Endothelial cell of umbilical vein (primary cell): ENCODE data around the gene SWAP70.

Source experiments
- CTCF ChIP-seq, 2 donors: IDR thresholded peaks; 1 replicate in 1 of 2; 2 replicates in 1 of 2; pipeline ENCODE4 v1.5.1; 2011; ENCODE audit warnings: low read length in 2 of 2, mild to moderate bottlenecking in 2 of 2, moderate library complexity in 2 of 2, control low read depth in 1 of 2, inconsistent platforms in 1 of 2, low read depth in 1 of 2; ENCODE audit not compliant: insufficient read depth in 1 of 2; ENCODE audit errors: extremely low read depth in 1 of 2
- EZH2 ChIP-seq: IDR thresholded peaks from 2 replicates; pipeline ENCODE4 v1.6.1; 2012; ENCODE audit warnings: borderline replicate concordance, low read depth, mild to moderate bottlenecking, moderate library complexity, low read length, inconsistent platforms; ENCODE audit not compliant: severe bottlenecking
- FOS ChIP-seq: IDR thresholded peaks from 2 replicates; pipeline ENCODE4 v1.6.1; 2011; ENCODE audit warnings: mild to moderate bottlenecking, low read length, moderate library complexity, borderline replicate concordance; ENCODE audit not compliant: insufficient read depth
- GATA2 ChIP-seq: IDR thresholded peaks from 2 replicates; pipeline ENCODE4 v1.7.0; 2011; ENCODE audit warnings: low read depth, mild to moderate bottlenecking, moderate library complexity, mixed read lengths, low read length; ENCODE audit not compliant: insufficient read length, insufficient read depth
- MAX ChIP-seq: IDR thresholded peaks from 2 replicates; pipeline ENCODE4 v1.6.1; 2011; ENCODE audit not compliant: insufficient read depth, insufficient read length
- POLR2A ChIP-seq: IDR thresholded peaks from 2 replicates; pipeline ENCODE4 v1.6.1; 2012; ENCODE audit warnings: low read depth, mild to moderate bottlenecking, control low read depth, low read length
- POLR2AphosphoS5 ChIP-seq: IDR thresholded peaks from 2 replicates; pipeline ENCODE4 v1.6.1; 2012; ENCODE audit warnings: low read depth, mild to moderate bottlenecking, control low read depth, low read length, moderate library complexity; ENCODE audit not compliant: insufficient read depth

GRCh38 chr11:9750551-9750950, 86.7 kb downstream of the SWAP70 start:
- TF ChIP-seq CTCF (IDR thresholded peaks at IDR 0.05; ENCODE audit: extremely low read depth in 1 of 2, insufficient read depth in 1 of 2, low read depth in 1 of 2, low read length in 2 of 2), result no peak
- TF ChIP-seq POLR2A, result no peak
- TF ChIP-seq EZH2, result no peak
- no peak for TF ChIP-seq GATA2
- no peak for TF ChIP-seq POLR2AphosphoS5
- no peak for TF ChIP-seq MAX
- TF ChIP-seq FOS, result no peak
